SHP77 treated with DMSO at 0.1 percent for 48 hours (cell line): ENCODE results near the gene CERS1.

Experiments used
- DNase-seq: peaks from one replicate; lab custom pipeline; 2025; lab: John Stamatoyannopoulos, UW

Gene CERS1

DNA sequence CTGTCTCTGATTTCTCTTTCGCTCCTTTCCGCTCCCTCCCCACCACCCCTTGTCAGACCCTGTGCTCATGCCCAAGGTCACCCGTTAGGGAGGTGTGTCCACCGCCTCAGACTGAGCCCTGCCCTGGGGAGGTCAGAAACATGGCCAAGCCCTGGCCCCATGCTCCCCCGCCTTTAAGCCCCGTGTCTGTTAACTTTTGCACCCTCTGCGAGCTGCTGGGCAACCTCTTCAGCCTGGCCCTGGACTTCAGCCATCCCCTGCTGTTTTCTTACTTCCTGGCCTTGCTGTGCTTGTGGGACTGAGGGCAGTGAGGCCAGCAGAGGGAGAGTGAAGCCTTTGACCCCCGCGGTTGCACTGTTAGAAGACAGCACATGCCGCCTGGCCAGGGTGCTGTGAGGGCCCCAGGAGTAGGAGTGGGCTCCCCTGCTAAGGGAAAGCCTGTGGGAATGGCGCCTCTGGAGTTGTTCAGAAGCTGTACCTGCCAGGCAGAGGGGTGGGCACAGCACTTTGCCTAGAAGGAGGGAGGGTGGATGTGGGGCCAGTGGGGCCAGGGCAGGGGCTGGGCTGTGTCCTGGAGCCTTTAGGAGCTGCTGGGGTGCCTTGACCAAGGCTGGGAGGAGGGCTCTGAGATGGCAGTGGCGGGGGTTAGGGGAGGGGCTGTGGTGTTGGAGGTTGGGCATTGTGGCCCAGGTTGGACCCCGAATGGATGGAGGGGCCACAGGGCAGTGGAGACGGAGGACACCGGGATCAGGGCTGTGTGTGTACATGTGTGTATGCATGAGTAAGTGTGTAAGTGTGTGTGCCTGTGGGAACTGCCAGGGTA lies 56.3 kb downstream of the CERS1 start:
- DNase-seq = no peak

- no peak for DNase-seq
Measured at GRCh38 chr19:18834644-18834984, 61.3 kb downstream of the CERS1 start.

DNA sequence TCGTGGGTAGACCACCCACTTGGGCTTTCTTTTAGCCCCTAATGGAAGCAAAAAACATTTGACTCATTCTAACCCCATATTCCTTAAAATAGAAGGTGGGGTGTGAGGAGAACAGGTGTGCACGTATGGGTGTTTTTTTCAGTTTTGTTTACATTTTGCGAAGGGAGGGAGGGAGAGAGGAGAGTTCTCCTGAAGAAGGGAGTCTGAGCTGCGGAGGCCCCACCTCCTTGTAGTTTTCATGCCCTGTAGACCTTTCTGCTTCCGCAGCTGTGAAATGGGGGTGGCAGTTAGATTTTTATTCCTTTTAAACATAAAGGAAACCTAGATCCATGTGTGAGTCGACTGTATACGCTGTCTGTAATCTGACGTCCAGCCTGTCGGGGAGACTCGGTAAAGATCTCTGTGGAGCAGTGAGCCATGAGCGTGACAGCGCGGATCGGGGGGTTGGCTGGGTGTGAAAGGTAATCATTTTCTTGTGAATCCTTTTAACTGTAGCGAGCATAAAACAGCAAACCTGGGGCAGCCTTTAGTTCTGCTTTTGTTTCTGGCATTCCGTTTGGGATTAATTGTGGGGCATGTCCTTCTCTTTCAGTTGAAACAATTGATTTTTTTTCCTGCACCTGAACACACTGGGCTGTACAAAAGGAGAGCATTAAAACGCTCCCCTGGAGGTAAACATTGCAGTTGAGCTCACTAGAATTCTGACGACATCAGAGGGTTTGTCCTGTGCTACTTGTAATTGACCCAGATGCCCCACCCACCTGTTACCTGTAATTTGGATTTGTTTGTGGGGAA lies 61.9 kb downstream of the CERS1 start:
- no peak for DNase-seq

GRCh38 chr19:18833141-18833476 lies 62.8 kb downstream of the CERS1 start:
- no peak for DNase-seq

- DNase-seq = no peak
Measured at GRCh38 chr19:18832306-18833140, 63.4 kb downstream of the CERS1 start.

- DNase-seq = peak; percentile 68
Measured at GRCh38 chr19:18831524-18832305, 64.2 kb downstream of the CERS1 start, which contains the start of gene UPF1. Gene UPF1, plus strand, starts transcription at chr19:18831959. Its CDS starts 251 bp downstream, at chr19:18832210.

DNA sequence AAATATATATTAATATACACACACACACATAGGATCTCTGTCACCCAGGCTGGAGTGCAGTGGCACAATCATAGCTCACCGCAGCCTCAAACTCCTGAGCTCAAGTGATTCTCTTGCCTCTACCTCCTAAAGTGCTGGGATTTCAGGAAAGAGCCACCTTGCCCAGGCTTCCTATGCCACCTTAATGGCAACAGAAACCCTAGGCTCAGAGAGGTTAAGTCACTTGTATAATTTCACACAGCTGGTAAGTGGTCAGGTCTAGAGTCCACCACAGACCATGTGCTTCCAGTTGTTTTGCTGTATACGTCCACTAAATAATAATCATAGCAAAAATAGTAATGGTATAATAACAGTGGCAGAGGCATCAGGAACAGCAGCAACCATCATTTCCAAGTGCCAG lies 65.5 kb downstream of the CERS1 start:
- DNase-seq = no peak

DNA sequence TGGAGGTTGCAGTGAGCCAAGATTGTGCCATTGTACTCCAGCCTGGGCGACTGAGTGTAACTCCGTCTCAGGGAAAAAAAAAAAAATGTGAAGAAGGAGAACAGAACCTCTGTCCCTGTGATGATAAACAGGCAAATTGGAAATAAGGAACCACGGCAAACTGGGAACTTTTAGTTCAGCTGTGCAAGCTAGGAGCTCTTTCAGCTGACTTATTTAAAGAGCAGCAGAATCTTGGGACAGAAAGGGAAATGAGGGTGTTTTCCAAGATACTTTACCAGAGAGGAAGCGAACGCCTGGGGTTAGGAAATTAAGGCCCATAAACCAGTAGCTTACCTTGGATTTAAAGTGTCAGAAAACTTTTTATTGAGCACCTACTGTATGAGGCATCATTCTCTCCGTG lies 67.2 kb downstream of the CERS1 start:
- DNase-seq = no peak
